Adrenal gland (tissue), 5 donors: Measurements from ENCODE around the gene SPINT2.

Source experiments
- CTCF ChIP-seq, 6 experiments: fragments of 450-650 bp in 4 of 6; fragments of 200-600 bp in 2 of 6; sonication (generic) in 1 of 6; IDR thresholded peaks; 1 replicate in 5 of 6; 2 replicates in 1 of 6; pipeline versions ENCODE4 v1.5.1 to v1.8.0; 2016 to 2021; ENCODE audit warnings: antibody characterized with exemption in 6 of 6, mild to moderate bottlenecking in 2 of 6, moderate library complexity in 1 of 6
- POLR2A ChIP-seq, 2 donors: fragments of 450-650 bp; IDR thresholded peaks; one replicate each; pipeline ENCODE4 v1.6.1; 2017; ENCODE audit warnings: antibody characterized with exemption in 2 of 2, mild to moderate bottlenecking in 2 of 2, moderate library complexity in 1 of 2
- donor health status: DM: no; HTN: no; CAD: no.

GRCh38 chr19:38248421-38248820 lies 16.0 kb upstream of the SPINT2 start:
- TF ChIP-seq CTCF (IDR thresholded peaks at IDR 0.05), result no peak
- no peak for TF ChIP-seq POLR2A (IDR thresholded peaks at IDR 0.05)
